ENCODE data around the gene NR6A1. TPM values are rescaled to one million over a fixed set of nuclear protein-coding genes. Genes with fewer than 3 reads are reported as not detected.

NR6A1 gene
- total and polyA plus RNA-seq, 2 experiments from 2014 or later, result 44.2 to 139 TPM

GRCh38 chr9:124808246-124808956 is 37.3 kb upstream of the NR6A1 start:
- no peak overlapping the region for H3K4me3 ChIP-seq
- no peak for DNase-seq (ENCODE audit: low spot score)
- 0 out of 2 replicates have a peak, but pooled peaks cover 7% of the 10 kb centered on the region for H3F3A ChIP-seq (replicated peaks; ENCODE audit: low read depth)
- no peak overlapping the region for H3K4me2 ChIP-seq
- Mint-ChIP-seq H3K36me3 (ENCODE audit: low read depth) (no peaks in the 10 kb centered on the region; the same call in 2 of the 3 replicates), H3K4me3 (no peak overlapping the region), H3K27ac (peak overlapping the region; percentile 6; the same call in 1 of the 2 replicates), H3K9me3 (no peaks in the 10 kb centered on the region), H3K27me3 (ENCODE audit: insufficient read depth, low read depth, poor library complexity) (peaks cover 8% of the 10 kb centered on the region), H3K4me1 (peaks cover 33% of the 10 kb centered on the region)
- H3K36me3 ChIP-seq (ENCODE audit: insufficient read depth), result no peaks in the 10 kb centered on the region
- TF ChIP-seq CTCF (conservative IDR thresholded peaks at IDR 0.05; ENCODE audit: low read depth in 2 of 2), result no peak
- no peak for TF ChIP-seq NANOG (IDR thresholded peaks at IDR 0.05; ENCODE audit: borderline replicate concordance)
- TF ChIP-seq EZH2 (IDR thresholded peaks at IDR 0.05; ENCODE audit: low read depth, unreplicated experiment), result no peak
- TF ChIP-seq REST (IDR thresholded peaks at IDR 0.05; ENCODE audit: unreplicated experiment), result no peak
- no peak for TF ChIP-seq STAT1 (IDR thresholded peaks at IDR 0.05; ENCODE audit: unreplicated experiment)
- TF ChIP-seq EZH2phosphoT487 (IDR thresholded peaks at IDR 0.05; ENCODE audit: unreplicated experiment), result no peak
- no peak for TF ChIP-seq ZNF462 (CRISPR knock-in tag; IDR thresholded peaks at IDR 0.05)
- no peak for TF ChIP-seq POLR2AphosphoS5 (IDR thresholded peaks at IDR 0.05; ENCODE audit: low read depth)
- TF ChIP-seq ETS1 (IDR thresholded peaks at IDR 0.05), result no peak
- H3K27me3 ChIP-seq (ENCODE audit: insufficient read depth), result no peaks in the 10 kb centered on the region
- no peak for ATAC-seq
- peaks cover 14% of the 10 kb centered on the region for H3K4me1 ChIP-seq (ENCODE audit: insufficient read depth)
- no peaks in the 10 kb centered on the region for H3K79me2 ChIP-seq (replicated peaks; ENCODE audit: insufficient read depth)
- no peaks in the 10 kb centered on the region for H3K9me2 ChIP-seq (ENCODE audit: insufficient read depth)
- no peak overlapping the region for H3K27ac ChIP-seq (ENCODE audit: low read depth)
- no peak overlapping the region for H2AFZ ChIP-seq
- no peaks in the 10 kb centered on the region for H4K20me1 ChIP-seq (replicated peaks; ENCODE audit: insufficient read depth)
